ENCODE data around the gene PHF23.
"Not testable (repeated sequence)": the region's sequence is repeated elsewhere in the genome, so short reads cannot be mapped to it uniquely, and the experiment has no call there.

PHF23 gene

GRCh38 chr17:7250695-7251627 is 11.7 kb upstream of the PHF23 start:
- Mint-ChIP-seq H3K4me1 (ENCODE audit: low read depth) (peaks cover 30% of the 10 kb centered on the region), H3K36me3 (ENCODE audit: low read depth) (peaks cover 40% of the 10 kb centered on the region), H3K9me3 (no peaks in the 10 kb centered on the region), H3K27ac (peak overlapping the region; percentile 100), H3K4me3 (peak overlapping the region; percentile 99), H3K27me3 (ENCODE audit: low read depth) (no peaks in the 10 kb centered on the region)
- no peak for DNase-seq (ENCODE audit: low spot score)

GRCh38 chr17:7249830-7250229 is 10.6 kb upstream of the PHF23 start:
- peaks cover 30% of the 10 kb centered on the region for H3K4me1 Mint-ChIP-seq (ENCODE audit: low read depth)
- no peaks in the 10 kb centered on the region for H3K9me3 Mint-ChIP-seq
- H3K36me3 Mint-ChIP-seq (ENCODE audit: low read depth): peaks cover 41% of the 10 kb centered on the region
- H3K27me3 Mint-ChIP-seq (ENCODE audit: low read depth): no peaks in the 10 kb centered on the region
- H3K4me3 Mint-ChIP-seq: peak overlapping the region; percentile 96
- no peak for DNase-seq (ENCODE audit: low spot score)
- peak overlapping the region; percentile 92 for H3K27ac Mint-ChIP-seq

GRCh38 chr17:7249214-7249613 is 10.0 kb upstream of the PHF23 start:
- Mint-ChIP-seq H3K4me3 (peak overlapping the region; percentile 96), H3K27me3 (ENCODE audit: low read depth) (no peaks in the 10 kb centered on the region), H3K36me3 (ENCODE audit: low read depth) (peaks cover 42% of the 10 kb centered on the region), H3K4me1 (ENCODE audit: low read depth) (peaks cover 28% of the 10 kb centered on the region), H3K9me3 (no peaks in the 10 kb centered on the region), H3K27ac (peak overlapping the region; percentile 21)
- no peak for DNase-seq (ENCODE audit: low spot score)

GRCh38 chr17:7248796-7249195 is 9.5 kb upstream of the PHF23 start:
- H3K27ac Mint-ChIP-seq: no peak overlapping the region
- H3K36me3 Mint-ChIP-seq (ENCODE audit: low read depth): peaks cover 42% of the 10 kb centered on the region

GRCh38 chr17:7246779-7247178 is 7.5 kb upstream of the PHF23 start:
- Mint-ChIP-seq H3K9me3 (no peaks in the 10 kb centered on the region), H3K36me3 (ENCODE audit: low read depth) (peaks cover 42% of the 10 kb centered on the region), H3K27me3 (ENCODE audit: low read depth) (no peaks in the 10 kb centered on the region), H3K4me1 (ENCODE audit: low read depth) (peaks cover 29% of the 10 kb centered on the region), H3K27ac (peak overlapping the region; percentile 11), H3K4me3 (no peak overlapping the region)
- DNase-seq (ENCODE audit: low spot score): no peak

More at GRCh38 chr17:7248796-7249195, 9.5 kb upstream of the PHF23 start:
- no peak for DNase-seq (ENCODE audit: low spot score)
- peak overlapping the region; percentile 96 for H3K4me3 Mint-ChIP-seq
- no peaks in the 10 kb centered on the region for H3K9me3 Mint-ChIP-seq
- peaks cover 26% of the 10 kb centered on the region for H3K4me1 Mint-ChIP-seq (ENCODE audit: low read depth)
- no peaks in the 10 kb centered on the region for H3K27me3 Mint-ChIP-seq (ENCODE audit: low read depth)

- H3K9me3 Mint-ChIP-seq; H3K27ac Mint-ChIP-seq; H3K27me3 Mint-ChIP-seq (ENCODE audit: low read depth); DNase-seq (ENCODE audit: low spot score): not testable (repeated sequence)
- peak overlapping the region; percentile 95 for H3K4me3 Mint-ChIP-seq
- H3K36me3 Mint-ChIP-seq (ENCODE audit: low read depth): peaks cover 54% of the 10 kb centered on the region
- peaks cover 36% of the 10 kb centered on the region for H3K4me1 Mint-ChIP-seq (ENCODE audit: low read depth)
Measured at GRCh38 chr17:7243838-7244237, 4.6 kb upstream of the PHF23 start.

- DNase-seq (ENCODE audit: low spot score): no peak
- Mint-ChIP-seq H3K9me3 (no peaks in the 10 kb centered on the region), H3K27ac (peak overlapping the region; percentile 84), H3K36me3 (ENCODE audit: low read depth) (peaks cover 51% of the 10 kb centered on the region), H3K27me3 (ENCODE audit: low read depth) (no peaks in the 10 kb centered on the region), H3K4me1 (ENCODE audit: low read depth) (peaks cover 31% of the 10 kb centered on the region), H3K4me3 (peak overlapping the region; percentile 95)
Measured at GRCh38 chr17:7243453-7243729, 4.1 kb upstream of the PHF23 start.

- Mint-ChIP-seq H3K4me3 (peak overlapping the region; percentile 95), H3K27me3 (ENCODE audit: low read depth) (no peaks in the 10 kb centered on the region), H3K9me3 (no peaks in the 10 kb centered on the region), H3K4me1 (ENCODE audit: low read depth) (peaks cover 31% of the 10 kb centered on the region), H3K27ac (peak overlapping the region; percentile 95), H3K36me3 (ENCODE audit: low read depth) (peaks cover 51% of the 10 kb centered on the region)
- peak; percentile 90 for DNase-seq (ENCODE audit: low spot score)
Measured at GRCh38 chr17:7242717-7243452, 3.6 kb upstream of the PHF23 start.

GRCh38 chr17:7241783-7242716 is 2.8 kb upstream of the PHF23 start, which contains the start of gene GABARAP:
GABARAP (minus strand) TSS chr17:7242449; CDS start chr17:7242330, 119 bp downstream.
- Mint-ChIP-seq H3K27me3 (ENCODE audit: low read depth) (no peaks in the 10 kb centered on the region), H3K27ac (peak within 1 kb of the TSS; percentile 95), H3K36me3 (ENCODE audit: low read depth) (peaks cover 57% of the 10 kb centered on the region), H3K9me3 (no peaks in the 10 kb centered on the region), H3K4me3 (peak within 1 kb of the TSS; percentile 95), H3K4me1 (ENCODE audit: low read depth) (peaks cover 34% of the 10 kb centered on the region)
- peak; percentile 86 for DNase-seq (ENCODE audit: low spot score)

- Mint-ChIP-seq H3K27ac (peak overlapping the region; percentile 95), H3K27me3 (ENCODE audit: low read depth) (no peaks in the 10 kb centered on the region), H3K4me1 (ENCODE audit: low read depth) (peaks cover 38% of the 10 kb centered on the region), H3K9me3 (no peaks in the 10 kb centered on the region), H3K4me3 (peak overlapping the region; percentile 95), H3K36me3 (ENCODE audit: low read depth) (peaks cover 56% of the 10 kb centered on the region)
- DNase-seq (ENCODE audit: low spot score): no peak
Measured at GRCh38 chr17:7241090-7241733, 2.0 kb upstream of the PHF23 start.

GRCh38 chr17:7240375-7240774 is 1.1 kb upstream of the PHF23 start:
- Mint-ChIP-seq H3K4me1 (ENCODE audit: low read depth) (peaks cover 43% of the 10 kb centered on the region), H3K36me3 (ENCODE audit: low read depth) (peaks cover 58% of the 10 kb centered on the region), H3K27ac (peak overlapping the region; percentile 95)

GRCh38 chr17:7238420-7239090 is 702 bp downstream of the PHF23 start:
- DNase-seq (ENCODE audit: low spot score): no peak

More at GRCh38 chr17:7240375-7240774, 1.1 kb upstream of the PHF23 start:
- Mint-ChIP-seq H3K27me3 (ENCODE audit: low read depth) (no peaks in the 10 kb centered on the region), H3K4me3 (peak overlapping the region; percentile 95), H3K9me3 (no peaks in the 10 kb centered on the region)
- no peak for DNase-seq (ENCODE audit: low spot score)

More at GRCh38 chr17:7238420-7239090, 702 bp downstream of the PHF23 start:
- H3K27me3 Mint-ChIP-seq (ENCODE audit: low read depth): no peaks in the 10 kb centered on the region
- H3K4me1 Mint-ChIP-seq (ENCODE audit: low read depth): peaks cover 51% of the 10 kb centered on the region
- H3K36me3 Mint-ChIP-seq (ENCODE audit: low read depth): peaks cover 62% of the 10 kb centered on the region
- peak overlapping the region; percentile 96 for H3K27ac Mint-ChIP-seq
- H3K9me3 Mint-ChIP-seq: no peaks in the 10 kb centered on the region
- peak overlapping the region; percentile 95 for H3K4me3 Mint-ChIP-seq
